ENCODE data around the gene SF3A1.

Gene SF3A1

DNA sequence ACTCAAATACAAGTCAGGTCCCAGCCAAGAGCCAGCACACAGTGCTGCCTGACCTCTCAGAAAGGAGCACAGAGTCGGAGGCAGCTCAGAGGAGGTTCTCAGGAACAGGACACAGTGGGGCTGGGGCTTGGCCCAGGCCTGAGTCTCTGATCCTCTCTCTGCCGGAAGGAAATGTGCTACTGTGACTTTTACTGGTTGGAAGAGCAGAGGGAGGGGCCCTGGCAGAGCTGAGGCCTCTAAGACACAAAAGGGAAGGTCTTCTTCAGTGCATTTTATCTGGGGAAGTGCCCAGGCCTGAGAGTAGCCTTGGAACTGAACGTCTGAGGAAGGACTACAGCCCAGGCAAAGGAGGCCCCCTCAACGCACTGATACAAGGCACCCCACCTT is 51.2 kb downstream of the SF3A1 start:
- Histone ChIP-seq H2AK5ac (ENCODE audit: low read depth, low read length) (no peak overlapping the region), H3K9me3 (replicated peaks in 1 of 2; ENCODE audit: control insufficient read depth in 2 of 2, insufficient read depth in 1 of 2, low read depth in 1 of 2, low read length in 2 of 2) (no peaks in the 10 kb centered on the region), H3K9ac (ENCODE audit: low read depth, low read length, poor library complexity) (no peak overlapping the region), H3K23ac (ENCODE audit: low read depth, low read length, poor library complexity) (no peak overlapping the region), H3K4me3 (ENCODE audit: low read length in 2 of 2) (no peak overlapping the region), H2AFZ (ENCODE audit: low read length) (no peak overlapping the region), H2BK12ac (ENCODE audit: low read length) (no peak overlapping the region), H2BK5ac (ENCODE audit: low read length) (no peak overlapping the region), H3K4ac (ENCODE audit: low read length) (no peak overlapping the region), H3K18ac (ENCODE audit: low read length) (no peak overlapping the region), H3K4me1 (ENCODE audit: control insufficient read depth in 2 of 2, insufficient read depth in 1 of 2, low read depth in 1 of 2, low read length in 2 of 2) (peaks cover 4 to 8% of the 10 kb centered on the region in 2 donors), H3K36me3 (replicated peaks in 1 of 2; ENCODE audit: control insufficient read depth in 2 of 2, insufficient read depth in 2 of 2, low read length in 2 of 2) (no peaks in the 10 kb centered on the region), H2BK15ac (ENCODE audit: low read length) (no peak overlapping the region), H3K27ac (replicated peaks; ENCODE audit: low read length) (no peak overlapping the region), H2BK120ac (ENCODE audit: low read depth, low read length) (no peak overlapping the region), H4K8ac (ENCODE audit: low read depth, low read length) (no peak overlapping the region), H3K79me1 (ENCODE audit: low read depth, low read length) (no peaks in the 10 kb centered on the region), H3K27me3 (ENCODE audit: control insufficient read depth in 3 of 3, insufficient read depth in 3 of 3, low read depth in 1 of 3, low read length in 3 of 3) (no peaks in the 10 kb centered on the region), H3K14ac (ENCODE audit: low read length) (no peak overlapping the region), H4K91ac (ENCODE audit: low read depth, low read length, poor library complexity) (no peak overlapping the region), H3K4me2 (ENCODE audit: insufficient read depth, low read length, poor library complexity, severe bottlenecking) (no peak overlapping the region)
- no peak for DNase-seq (ENCODE audit: low spot score)
- no CpG with 5 or more reads among the region's 4 CpGs for WGBS, 2 donors (ENCODE audit: extremely low coverage in 2 of 2, insufficient read length in 2 of 2, insufficient replicate concordance in 1 of 2)

DNA sequence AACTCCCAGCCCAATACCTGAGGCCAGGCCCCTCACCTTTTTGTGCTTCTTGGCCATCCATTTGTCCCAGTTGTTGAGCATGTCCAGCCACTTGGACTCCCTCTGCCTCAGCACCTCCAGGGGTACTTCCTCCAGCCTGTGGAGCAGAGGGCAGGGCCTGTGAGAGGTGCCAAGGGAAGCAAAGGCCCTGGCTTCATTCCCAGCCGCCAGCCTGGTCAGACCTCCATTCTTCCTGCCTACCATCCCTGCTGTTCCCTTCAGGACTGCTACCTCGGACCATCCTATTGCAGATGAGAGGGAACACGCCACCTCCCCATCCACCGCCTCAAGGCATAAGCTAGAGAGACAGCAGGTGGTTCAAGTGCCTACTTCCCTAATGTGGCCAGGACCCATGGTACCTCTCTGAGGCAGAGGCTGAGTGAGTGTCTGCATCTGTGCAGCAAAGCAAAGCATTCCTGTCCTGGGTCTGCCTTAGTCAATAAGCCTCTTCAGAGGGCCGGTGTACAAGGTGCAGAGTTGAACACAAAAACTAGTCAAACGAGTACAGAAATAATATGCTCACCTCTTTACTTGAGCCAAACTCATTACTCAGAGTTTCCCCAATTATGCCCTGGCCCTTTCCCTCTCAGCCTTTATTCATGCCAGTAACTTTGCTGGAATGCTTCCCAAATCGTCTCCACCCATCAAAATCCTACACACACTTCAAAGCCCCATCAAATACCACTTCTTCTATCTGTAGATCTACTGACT is 52.0 kb downstream of the SF3A1 start:
- no peak overlapping the region for H3K23ac ChIP-seq (ENCODE audit: low read depth, low read length, poor library complexity)
- no peak overlapping the region for H4K91ac ChIP-seq (ENCODE audit: low read depth, low read length, poor library complexity)
- H4K8ac ChIP-seq (ENCODE audit: low read depth, low read length), result no peak overlapping the region
- no peak overlapping the region for H3K18ac ChIP-seq (ENCODE audit: low read length)
- H3K4me1 ChIP-seq (ENCODE audit: control insufficient read depth in 2 of 2, insufficient read depth in 1 of 2, low read depth in 1 of 2, low read length in 2 of 2), result peaks cover 4 to 8% of the 10 kb centered on the region in 2 donors
- H3K9me3 ChIP-seq (replicated peaks in 1 of 2; ENCODE audit: control insufficient read depth in 2 of 2, insufficient read depth in 1 of 2, low read depth in 1 of 2, low read length in 2 of 2), result no peaks in the 10 kb centered on the region
- no peak overlapping the region for H2AFZ ChIP-seq (ENCODE audit: low read length)
- H3K27me3 ChIP-seq (ENCODE audit: control insufficient read depth in 3 of 3, insufficient read depth in 3 of 3, low read depth in 1 of 3, low read length in 3 of 3), result no peaks in the 10 kb centered on the region
- H3K9ac ChIP-seq (ENCODE audit: low read depth, low read length, poor library complexity), result no peak overlapping the region
- no peak overlapping the region for H3K4me3 ChIP-seq (ENCODE audit: low read length in 2 of 2)
- H2BK15ac ChIP-seq (ENCODE audit: low read length), result no peak overlapping the region
- peak overlapping the region; percentile 10 for H3K14ac ChIP-seq (ENCODE audit: low read length)
- no peak overlapping the region for H3K4me2 ChIP-seq (ENCODE audit: insufficient read depth, low read length, poor library complexity, severe bottlenecking)
- no peak overlapping the region for H2BK5ac ChIP-seq (ENCODE audit: low read length)
- no peak overlapping the region for H3K4ac ChIP-seq (ENCODE audit: low read length)
- no peak overlapping the region for H3K27ac ChIP-seq (replicated peaks; ENCODE audit: low read length)
- no peak overlapping the region for H2AK5ac ChIP-seq (ENCODE audit: low read depth, low read length)
- WGBS, 2 donors (ENCODE audit: extremely low coverage in 2 of 2, insufficient read length in 2 of 2, insufficient replicate concordance in 1 of 2), result no CpG with 5 or more reads among the region's 7 CpGs
- no peak overlapping the region for H2BK12ac ChIP-seq (ENCODE audit: low read length)
- H3K36me3 ChIP-seq (replicated peaks in 1 of 2; ENCODE audit: control insufficient read depth in 2 of 2, insufficient read depth in 2 of 2, low read length in 2 of 2), result no peaks in the 10 kb centered on the region
- DNase-seq (ENCODE audit: low spot score), result no peak
- H2BK120ac ChIP-seq (ENCODE audit: low read depth, low read length), result no peak overlapping the region
- H3K79me1 ChIP-seq (ENCODE audit: low read depth, low read length), result no peaks in the 10 kb centered on the region

DNA sequence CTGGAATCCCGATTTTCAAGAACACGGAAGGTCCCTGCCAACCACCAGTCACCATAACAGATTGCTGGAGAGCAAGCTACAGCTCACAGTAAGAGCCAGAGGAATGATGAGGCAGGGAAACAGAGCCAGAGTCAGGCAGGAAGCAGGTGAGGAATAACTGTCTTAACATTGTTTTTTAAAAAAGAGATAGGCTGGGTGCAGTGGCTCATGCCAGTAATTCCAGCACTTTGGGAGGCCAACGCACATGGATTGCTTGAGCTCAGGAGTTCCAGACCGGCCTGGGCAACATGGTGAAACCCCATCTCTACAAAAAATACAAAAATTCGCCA is 53.9 kb downstream of the SF3A1 start:
- H2BK5ac ChIP-seq (ENCODE audit: low read length), result no peak overlapping the region
- H2BK15ac ChIP-seq (ENCODE audit: low read length), result no peak overlapping the region
- H4K8ac ChIP-seq (ENCODE audit: low read depth, low read length), result no peak overlapping the region
- no peak overlapping the region for H3K4ac ChIP-seq (ENCODE audit: low read length)
- peaks cover 4 to 8% of the 10 kb centered on the region in 2 donors for H3K4me1 ChIP-seq (ENCODE audit: control insufficient read depth in 2 of 2, insufficient read depth in 1 of 2, low read depth in 1 of 2, low read length in 2 of 2)
- H3K4me3 ChIP-seq (ENCODE audit: low read length in 2 of 2), result no peak overlapping the region
- H3K36me3 ChIP-seq (replicated peaks in 1 of 2; ENCODE audit: control insufficient read depth in 2 of 2, insufficient read depth in 2 of 2, low read length in 2 of 2), result peaks cover 0 to 4% of the 10 kb centered on the region in 2 donors
- no peak overlapping the region for H3K23ac ChIP-seq (ENCODE audit: low read depth, low read length, poor library complexity)
- DNase-seq (ENCODE audit: low spot score), result no peak
- no peak overlapping the region for H3K9ac ChIP-seq (ENCODE audit: low read depth, low read length, poor library complexity)
- no peak overlapping the region for H2AK5ac ChIP-seq (ENCODE audit: low read depth, low read length)
- no peak overlapping the region for H2AFZ ChIP-seq (ENCODE audit: low read length)
- no peak overlapping the region for H4K91ac ChIP-seq (ENCODE audit: low read depth, low read length, poor library complexity)
- no peak overlapping the region for H2BK120ac ChIP-seq (ENCODE audit: low read depth, low read length)
- no peak overlapping the region for H3K4me2 ChIP-seq (ENCODE audit: insufficient read depth, low read length, poor library complexity, severe bottlenecking)
- H3K27me3 ChIP-seq (ENCODE audit: control insufficient read depth in 3 of 3, insufficient read depth in 3 of 3, low read depth in 1 of 3, low read length in 3 of 3), result no peaks in the 10 kb centered on the region
- H2BK12ac ChIP-seq (ENCODE audit: low read length), result no peak overlapping the region
- H3K9me3 ChIP-seq (replicated peaks in 1 of 2; ENCODE audit: control insufficient read depth in 2 of 2, insufficient read depth in 1 of 2, low read depth in 1 of 2, low read length in 2 of 2), result no peaks in the 10 kb centered on the region
- no peak overlapping the region for H3K18ac ChIP-seq (ENCODE audit: low read length)
- H3K14ac ChIP-seq (ENCODE audit: low read length), result no peak overlapping the region
- H3K79me1 ChIP-seq (ENCODE audit: low read depth, low read length), result no peaks in the 10 kb centered on the region
- H3K27ac ChIP-seq (replicated peaks; ENCODE audit: low read length), result no peak overlapping the region
- no CpG with 5 or more reads among the region's 5 CpGs for WGBS, 2 donors (ENCODE audit: extremely low coverage in 2 of 2, insufficient read length in 2 of 2, insufficient replicate concordance in 1 of 2)

DNA sequence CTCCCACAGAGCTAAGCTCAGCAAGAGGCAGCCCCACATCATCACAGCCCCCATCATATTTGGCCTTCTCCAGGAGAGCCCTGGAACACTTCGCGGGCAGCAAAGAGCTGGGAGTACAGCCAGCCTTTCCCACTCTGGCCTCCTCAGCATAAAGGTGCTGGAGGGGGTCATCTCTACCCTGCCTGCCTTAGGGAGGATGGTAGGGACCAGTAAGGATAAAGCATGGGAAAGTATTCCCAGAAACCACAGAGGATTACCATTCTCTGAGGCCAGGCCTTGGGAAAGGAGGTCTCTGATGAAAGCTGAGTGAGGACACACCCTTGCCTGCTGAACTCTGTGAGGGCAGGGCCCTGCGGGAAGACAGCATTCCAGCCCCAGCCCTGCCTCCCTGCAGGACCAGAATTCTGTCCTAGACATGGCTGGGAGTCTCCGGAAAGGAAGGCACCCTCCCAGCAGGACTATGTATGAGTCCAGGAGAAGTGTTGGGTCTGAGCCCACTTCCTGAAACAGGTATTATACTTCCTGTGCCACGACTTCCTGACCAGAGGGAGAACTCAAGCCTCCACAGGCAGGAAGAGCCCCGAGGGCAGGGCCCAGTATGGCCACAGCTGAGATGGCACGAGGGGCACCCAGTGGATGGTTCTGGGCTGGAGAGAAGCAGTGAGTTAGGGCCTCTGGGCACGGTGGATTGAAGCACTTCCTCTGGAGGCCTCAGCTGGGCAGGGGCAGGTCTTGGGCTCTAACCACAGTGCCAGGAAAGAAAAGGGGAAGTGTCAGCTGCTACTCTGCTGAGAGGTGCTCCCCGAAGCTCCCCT is 54.5 kb downstream of the SF3A1 start:
- H3K9ac ChIP-seq (ENCODE audit: low read depth, low read length, poor library complexity), result no peak overlapping the region
- H3K9me3 ChIP-seq (replicated peaks in 1 of 2; ENCODE audit: control insufficient read depth in 2 of 2, insufficient read depth in 1 of 2, low read depth in 1 of 2, low read length in 2 of 2), result no peaks in the 10 kb centered on the region
- no peak overlapping the region for H3K4ac ChIP-seq (ENCODE audit: low read length)
- no peak overlapping the region for H3K4me2 ChIP-seq (ENCODE audit: insufficient read depth, low read length, poor library complexity, severe bottlenecking)
- H3K18ac ChIP-seq (ENCODE audit: low read length), result no peak overlapping the region
- no peak overlapping the region for H4K8ac ChIP-seq (ENCODE audit: low read depth, low read length)
- H3K27ac ChIP-seq (replicated peaks; ENCODE audit: low read length), result no peak overlapping the region
- no CpG with 5 or more reads among the region's 9 CpGs for WGBS, 2 donors (ENCODE audit: extremely low coverage in 2 of 2, insufficient read length in 2 of 2, insufficient replicate concordance in 1 of 2)
- H3K27me3 ChIP-seq (ENCODE audit: control insufficient read depth in 3 of 3, insufficient read depth in 3 of 3, low read depth in 1 of 3, low read length in 3 of 3), result no peaks in the 10 kb centered on the region
- no peak overlapping the region for H3K23ac ChIP-seq (ENCODE audit: low read depth, low read length, poor library complexity)
- H2BK5ac ChIP-seq (ENCODE audit: low read length), result no peak overlapping the region
- H2BK120ac ChIP-seq (ENCODE audit: low read depth, low read length), result no peak overlapping the region
- peaks cover 0 to 4% of the 10 kb centered on the region in 2 donors for H3K36me3 ChIP-seq (replicated peaks in 1 of 2; ENCODE audit: control insufficient read depth in 2 of 2, insufficient read depth in 2 of 2, low read length in 2 of 2)
- peak overlapping the region; percentile 61 for H4K91ac ChIP-seq (ENCODE audit: low read depth, low read length, poor library complexity)
- H2BK12ac ChIP-seq (ENCODE audit: low read length), result no peak overlapping the region
- H3K4me3 ChIP-seq (ENCODE audit: low read length in 2 of 2), result no peak overlapping the region
- no peak for DNase-seq (ENCODE audit: low spot score)
- H2BK15ac ChIP-seq (ENCODE audit: low read length), result no peak overlapping the region
- no peak overlapping the region for H3K14ac ChIP-seq (ENCODE audit: low read length)
- H2AK5ac ChIP-seq (ENCODE audit: low read depth, low read length), result no peak overlapping the region
- peaks cover 4 to 8% of the 10 kb centered on the region in 2 donors for H3K4me1 ChIP-seq (ENCODE audit: control insufficient read depth in 2 of 2, insufficient read depth in 1 of 2, low read depth in 1 of 2, low read length in 2 of 2)
- H3K79me1 ChIP-seq (ENCODE audit: low read depth, low read length), result no peaks in the 10 kb centered on the region
- H2AFZ ChIP-seq (ENCODE audit: low read length), result no peak overlapping the region

Measured in neuronal stem cell (in vitro differentiated cells).